Subcutaneous adipose tissue (tissue), 4 donors: ENCODE results near the gene ARID4B. TPM values are rescaled to one million over a fixed set of nuclear protein-coding genes. Genes with fewer than 3 reads are reported as not detected.

Experiments
- CTCF ChIP-seq: fragments of 450-650 bp; IDR thresholded peaks from one replicate; pipeline ENCODE4 v1.5.1; 2016; ENCODE audit warnings: low read depth, mild to moderate bottlenecking, control low read depth, antibody characterized with exemption, moderate library complexity
- total RNA-seq, 4 donors: library from RNA; depleted of rRNA; stranded (reverse); fragments of >200 nt; gene quantifications; one replicate each; pipeline ENCODE4 v1.1.0, GENCODE V29; 2016

Gene ARID4B
- total RNA-seq, 4 donors from 2014 or later: 41.1 to 53.5 (median 48.0) TPM

DNA sequence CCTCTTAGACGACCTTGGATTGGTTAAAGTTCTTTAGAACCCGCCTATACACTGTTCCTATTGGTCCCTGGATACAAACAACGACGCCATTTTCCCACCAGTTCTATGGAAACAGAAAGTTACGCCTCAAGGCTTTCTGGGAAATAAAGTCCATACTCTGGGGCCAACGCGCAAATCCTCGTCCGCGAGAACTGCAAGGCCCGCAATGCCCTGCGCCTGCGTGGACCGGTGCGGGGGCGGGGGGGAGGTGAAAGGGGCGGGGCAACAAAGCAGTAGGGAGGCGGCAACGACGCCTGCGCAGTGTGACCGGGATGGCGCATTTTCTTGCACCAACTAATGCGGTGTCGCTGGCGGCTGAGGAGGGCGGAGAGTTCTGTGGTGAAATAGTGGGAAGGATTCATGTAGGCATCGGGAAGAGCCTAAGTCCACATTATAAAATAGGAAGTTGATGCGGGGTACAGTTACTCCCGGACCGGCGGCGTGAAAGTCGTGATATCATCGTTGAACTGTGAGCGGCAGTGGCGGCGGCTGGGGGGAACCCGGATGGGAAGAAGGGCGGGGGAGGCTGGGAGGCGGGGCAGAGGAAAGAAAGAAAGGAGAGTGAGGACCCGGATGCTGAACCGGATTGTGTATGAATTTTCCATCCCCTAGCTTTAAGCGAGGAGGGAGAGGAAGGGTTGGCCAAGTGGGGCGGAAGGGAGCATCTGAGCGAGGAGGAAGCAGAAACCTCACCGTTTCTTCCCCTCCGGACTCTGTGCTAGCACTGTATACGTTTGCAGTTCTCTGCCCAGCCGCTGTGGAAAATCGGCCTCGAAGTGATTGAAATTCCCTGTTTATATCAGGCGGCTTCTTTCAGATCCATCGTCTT is 526 bp upstream of the ARID4B start, which contains the start of gene GGPS1:
Gene GGPS1 (plus strand): TSS at position 300 of the 868 bp plus-strand sequence. CDS start 6,695 bp downstream, outside the sequence.
- no peak for TF ChIP-seq CTCF

DNA sequence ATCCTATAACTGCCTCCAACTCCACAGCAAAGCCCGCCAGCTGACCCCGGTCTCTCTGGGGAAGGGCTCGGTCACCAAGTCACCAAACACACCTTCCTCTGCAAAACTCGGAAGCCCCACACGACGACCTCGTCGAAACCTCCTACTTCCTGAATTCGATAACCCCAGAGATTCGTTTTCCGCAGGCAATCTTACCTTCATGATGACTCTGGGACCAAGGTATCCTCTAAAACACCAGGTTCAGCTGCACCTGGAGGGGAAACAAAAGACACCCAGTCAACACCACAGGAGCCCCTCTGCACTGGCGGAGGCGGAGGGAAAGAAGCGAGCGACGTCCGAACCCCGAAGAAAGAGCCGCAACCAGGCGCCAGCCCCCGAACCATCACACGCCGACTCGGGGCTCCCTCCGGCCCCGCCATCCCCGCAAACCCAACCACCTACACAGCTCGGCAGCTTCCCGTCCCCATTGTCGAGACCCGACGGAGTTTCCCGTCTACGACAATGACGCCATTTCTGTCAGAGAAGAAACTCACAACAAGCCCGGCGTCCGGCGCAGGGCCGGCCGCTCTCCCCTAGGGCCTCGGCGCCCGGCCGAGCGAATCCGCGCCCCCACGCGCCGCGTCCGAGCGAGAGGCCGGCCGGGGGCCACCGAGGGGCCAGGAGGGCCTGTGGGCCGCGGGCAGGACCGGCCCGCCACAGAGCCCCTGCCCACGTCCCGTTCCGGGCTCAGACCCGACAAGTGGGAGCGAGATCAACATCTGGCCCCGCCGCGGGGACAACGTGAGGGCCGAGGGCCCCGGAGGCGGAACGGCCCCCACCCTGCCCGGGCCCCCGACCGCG is 1.0 kb downstream of the ARID4B start:
- no peak for TF ChIP-seq CTCF

- no peak for TF ChIP-seq CTCF
These were observed 2.1 kb downstream of the ARID4B start for GRCh38 chr1:235325854-235326253.

- TF ChIP-seq CTCF: no peak
These were observed 2.8 kb downstream of the ARID4B start for GRCh38 chr1:235325139-235325538.

GRCh38 chr1:235324296-235324695 is 3.7 kb downstream of the ARID4B start:
- no peak for TF ChIP-seq CTCF

DNA sequence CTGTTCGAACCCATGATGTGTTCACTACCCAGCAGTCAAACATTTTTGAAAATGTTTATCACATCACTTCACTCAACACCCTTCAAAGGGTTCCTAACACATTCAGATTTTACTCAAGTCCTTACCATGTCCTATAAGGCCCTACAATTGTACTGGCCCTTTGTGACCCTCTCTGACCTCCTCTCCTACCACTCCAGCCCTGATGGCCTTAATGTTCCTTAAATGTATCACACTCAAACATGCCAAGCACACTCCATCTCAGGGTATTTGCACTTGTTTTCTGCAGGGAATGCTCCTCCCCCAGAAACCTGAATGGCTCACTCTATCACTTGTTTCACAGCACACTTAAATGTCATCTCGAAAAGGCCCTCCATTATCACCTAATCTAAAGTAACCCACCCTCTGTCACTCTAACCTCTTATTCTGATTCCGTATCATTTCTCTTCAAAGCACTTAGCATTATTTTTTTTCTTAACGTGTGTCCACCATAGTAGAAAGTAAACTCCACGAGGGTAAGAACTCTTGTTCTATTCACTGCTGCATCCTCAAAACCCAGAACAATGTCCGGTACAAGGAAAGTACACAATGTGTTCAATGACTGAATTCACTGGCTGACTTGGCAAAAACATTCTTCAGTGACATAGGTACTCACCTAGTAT is 7.3 kb downstream of the ARID4B start:
- no peak for TF ChIP-seq CTCF
